Astrocyte (in vitro differentiated cells and primary cell): ENCODE results near the gene FEV. TPM values are rescaled to one million over a fixed set of nuclear protein-coding genes. Genes with fewer than 3 reads are reported as not detected.

Experiments
- DNase-seq: peaks from one replicate; pipeline ENCODE4 v3.0.0-alpha.2; 2010; ENCODE audit warnings: low read depth
- FAIRE-seq: peaks from 2 replicates; lab custom pipeline; 2011; peaks lifted over from hg19 to GRCh38; lab: Jason Lieb, UNC
- H2AFZ ChIP-seq: 2 replicates; pipeline ENCODE4 v1.6.0; 2012; ENCODE audit warnings: low read depth, low read length, inconsistent platforms
- H3K27ac ChIP-seq: 2 replicates; pipeline ENCODE4 v1.5.1; 2011; ENCODE audit warnings: low read depth, low read length, inconsistent platforms
- H3K27me3 ChIP-seq: 2 replicates; pipeline ENCODE4 v1.6.0; 2011; ENCODE audit warnings: low read length, inconsistent platforms; ENCODE audit not compliant: insufficient read depth
- H3K36me3 ChIP-seq: 2 replicates; pipeline ENCODE4 v1.5.1; 2011; ENCODE audit warnings: low read length, inconsistent platforms; ENCODE audit not compliant: insufficient read depth
- H3K4me1 ChIP-seq: 2 replicates; pipeline ENCODE4 v1.5.1; 2011; ENCODE audit warnings: low read length, inconsistent platforms; ENCODE audit not compliant: insufficient read depth
- H3K4me2 ChIP-seq: 2 replicates; pipeline ENCODE4 v1.6.0; 2012; ENCODE audit warnings: low read length, inconsistent platforms
- H3K4me3 ChIP-seq: 2 replicates; pipeline ENCODE4 v1.5.1; 2011; ENCODE audit warnings: low read depth, mild to moderate bottlenecking, low read length, inconsistent platforms; ENCODE audit not compliant: insufficient read depth
- H3K79me2 ChIP-seq: 2 replicates; pipeline ENCODE4 v1.6.0; 2012; ENCODE audit warnings: mild to moderate bottlenecking, low read length, inconsistent platforms; ENCODE audit not compliant: insufficient read depth
- H3K9ac ChIP-seq: 2 replicates; pipeline ENCODE4 v1.6.0; 2012; ENCODE audit warnings: mild to moderate bottlenecking, low read length, inconsistent platforms
- H3K9me3 ChIP-seq: 2 replicates; pipeline ENCODE4 v1.5.1; 2012; ENCODE audit warnings: low read depth, mild to moderate bottlenecking, low read length, inconsistent platforms; ENCODE audit not compliant: insufficient read depth
- H4K20me1 ChIP-seq: 2 replicates; pipeline ENCODE4 v1.6.0; 2012; ENCODE audit warnings: low read length, inconsistent platforms; ENCODE audit not compliant: insufficient read depth
- H3K27ac Mint-ChIP-seq: one replicate; pipeline ENCODE4 v1.8.0; 2021; ENCODE audit warnings: mild to moderate bottlenecking, mixed read lengths; ENCODE audit not compliant: unreplicated experiment
- H3K27me3 Mint-ChIP-seq: one replicate; pipeline ENCODE4 v1.8.0; 2021; ENCODE audit warnings: low read depth, mixed read lengths; ENCODE audit not compliant: unreplicated experiment
- H3K36me3 Mint-ChIP-seq: one replicate; pipeline ENCODE4 v1.8.0; 2021; ENCODE audit warnings: low read depth, mixed read lengths; ENCODE audit not compliant: unreplicated experiment
- H3K4me1 Mint-ChIP-seq: one replicate; pipeline ENCODE4 v1.8.0; 2021; ENCODE audit warnings: low read depth, mixed read lengths; ENCODE audit not compliant: unreplicated experiment
- H3K4me3 Mint-ChIP-seq: one replicate; pipeline ENCODE4 v1.8.0; 2021; ENCODE audit warnings: mild to moderate bottlenecking, moderate library complexity, mixed read lengths; ENCODE audit not compliant: unreplicated experiment
- H3K9me3 Mint-ChIP-seq: one replicate; pipeline ENCODE4 v1.8.0; 2021; ENCODE audit warnings: mild to moderate bottlenecking, mixed read lengths; ENCODE audit not compliant: unreplicated experiment
- EZH2 ChIP-seq: IDR thresholded peaks from 2 replicates; pipeline ENCODE4 v1.6.1; 2012; ENCODE audit warnings: mild to moderate bottlenecking, low read length, inconsistent platforms; ENCODE audit not compliant: insufficient read depth
- total RNA-seq: library from RNA; stranded (reverse); gene quantifications from 2 replicates; pipeline ENCODE4 v1.2.1, GENCODE V29; 2021
- TF ChIP-seq, protein P1 (sequence below): IDR thresholded peaks from 2 replicates; pipeline ENCODE4 v1.5.1; 2011; ENCODE audit warnings: low read depth, mild to moderate bottlenecking, inconsistent platforms, low read length, moderate library complexity; ENCODE audit not compliant: insufficient read depth

The FEV gene
- total RNA-seq, 1 donor from 2014 or later: not detected

- Histone ChIP-seq H3K4me3 (no peak overlapping the region), H3K4me2 (no peak overlapping the region), H3K36me3 (no peaks in the 10 kb centered on the region), H3K79me2 (no peaks in the 10 kb centered on the region), H3K27me3 (peaks cover 16% of the 10 kb centered on the region), H3K9me3 (no peaks in the 10 kb centered on the region), H3K9ac (no peak overlapping the region), H3K27ac (no peak overlapping the region), H2AFZ (no peak overlapping the region), H3K4me1 (no peaks in the 10 kb centered on the region), H4K20me1 (no peaks in the 10 kb centered on the region)
- H3K9me3 Mint-ChIP-seq: peaks cover 4% of the 10 kb centered on the region
- TF ChIP-seq, protein P1, sequence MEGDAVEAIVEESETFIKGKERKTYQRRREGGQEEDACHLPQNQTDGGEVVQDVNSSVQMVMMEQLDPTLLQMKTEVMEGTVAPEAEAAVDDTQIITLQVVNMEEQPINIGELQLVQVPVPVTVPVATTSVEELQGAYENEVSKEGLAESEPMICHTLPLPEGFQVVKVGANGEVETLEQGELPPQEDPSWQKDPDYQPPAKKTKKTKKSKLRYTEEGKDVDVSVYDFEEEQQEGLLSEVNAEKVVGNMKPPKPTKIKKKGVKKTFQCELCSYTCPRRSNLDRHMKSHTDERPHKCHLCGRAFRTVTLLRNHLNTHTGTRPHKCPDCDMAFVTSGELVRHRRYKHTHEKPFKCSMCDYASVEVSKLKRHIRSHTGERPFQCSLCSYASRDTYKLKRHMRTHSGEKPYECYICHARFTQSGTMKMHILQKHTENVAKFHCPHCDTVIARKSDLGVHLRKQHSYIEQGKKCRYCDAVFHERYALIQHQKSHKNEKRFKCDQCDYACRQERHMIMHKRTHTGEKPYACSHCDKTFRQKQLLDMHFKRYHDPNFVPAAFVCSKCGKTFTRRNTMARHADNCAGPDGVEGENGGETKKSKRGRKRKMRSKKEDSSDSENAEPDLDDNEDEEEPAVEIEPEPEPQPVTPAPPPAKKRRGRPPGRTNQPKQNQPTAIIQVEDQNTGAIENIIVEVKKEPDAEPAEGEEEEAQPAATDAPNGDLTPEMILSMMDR: no peak
- TF ChIP-seq EZH2: no peak
- H3K4me1 Mint-ChIP-seq: no peaks in the 10 kb centered on the region
- no peak overlapping the region for H3K27ac Mint-ChIP-seq
- peaks cover 82% of the 10 kb centered on the region for H3K27me3 Mint-ChIP-seq
- no peak overlapping the region for H3K4me3 Mint-ChIP-seq
- DNase-seq: no peak
- no peak for FAIRE-seq
- H3K36me3 Mint-ChIP-seq: no peaks in the 10 kb centered on the region
Measured at GRCh38 chr2:219017201-219017931, 32.4 kb upstream of the FEV start.

GRCh38 chr2:219016721-219017120, 31.7 kb upstream of the FEV start:
- H3K4me3 ChIP-seq: no peak overlapping the region
- no peaks in the 10 kb centered on the region for H3K9me3 ChIP-seq
- no peaks in the 10 kb centered on the region for H4K20me1 ChIP-seq
- no peak overlapping the region for H3K9ac ChIP-seq
- FAIRE-seq (no peak), DNase-seq (no peak)
- no peak overlapping the region for H3K27ac ChIP-seq
- no peaks in the 10 kb centered on the region for H3K36me3 ChIP-seq
- Mint-ChIP-seq H3K36me3 (no peaks in the 10 kb centered on the region), H3K9me3 (peaks cover 4% of the 10 kb centered on the region), H3K4me1 (no peaks in the 10 kb centered on the region), H3K27me3 (peaks cover 81% of the 10 kb centered on the region), H3K27ac (no peak overlapping the region), H3K4me3 (no peak overlapping the region)
- H2AFZ ChIP-seq: no peak overlapping the region
- H3K4me2 ChIP-seq: no peak overlapping the region
- H3K79me2 ChIP-seq: no peaks in the 10 kb centered on the region
- TF ChIP-seq EZH2: no peak
- TF ChIP-seq, protein P1: no peak
- H3K27me3 ChIP-seq: peaks cover 17% of the 10 kb centered on the region
- no peaks in the 10 kb centered on the region for H3K4me1 ChIP-seq

- Histone ChIP-seq H3K4me2 (no peak overlapping the region), H3K4me1 (no peaks in the 10 kb centered on the region), H2AFZ (no peak overlapping the region), H3K27me3 (peaks cover 20% of the 10 kb centered on the region), H3K4me3 (no peak overlapping the region), H3K9ac (no peak overlapping the region), H3K79me2 (no peaks in the 10 kb centered on the region), H3K36me3 (no peaks in the 10 kb centered on the region), H4K20me1 (no peaks in the 10 kb centered on the region), H3K27ac (no peak overlapping the region), H3K9me3 (no peaks in the 10 kb centered on the region)
- TF ChIP-seq EZH2: no peak
- TF ChIP-seq, protein P1: no peak
- no peaks in the 10 kb centered on the region for H3K36me3 Mint-ChIP-seq
- no peak for FAIRE-seq
- H3K9me3 Mint-ChIP-seq: no peaks in the 10 kb centered on the region
- H3K27me3 Mint-ChIP-seq: peaks cover 75% of the 10 kb centered on the region
- H3K27ac Mint-ChIP-seq: no peak overlapping the region
- H3K4me3 Mint-ChIP-seq: no peak overlapping the region
- no peaks in the 10 kb centered on the region for H3K4me1 Mint-ChIP-seq
- DNase-seq: no peak
Measured at GRCh38 chr2:219010873-219011272, 25.9 kb upstream of the FEV start.
